ENCODE data around the gene HLA-A. TPM values are rescaled to one million over a fixed set of nuclear protein-coding genes. Genes with fewer than 3 reads are reported as not detected.

HLA-A gene
- total and polyA plus RNA-seq, 2 of the 13 experiments (the other 11 are each of a cell fraction or from before 2014, with no cell fraction given): 345 to 527 TPM

DNA sequence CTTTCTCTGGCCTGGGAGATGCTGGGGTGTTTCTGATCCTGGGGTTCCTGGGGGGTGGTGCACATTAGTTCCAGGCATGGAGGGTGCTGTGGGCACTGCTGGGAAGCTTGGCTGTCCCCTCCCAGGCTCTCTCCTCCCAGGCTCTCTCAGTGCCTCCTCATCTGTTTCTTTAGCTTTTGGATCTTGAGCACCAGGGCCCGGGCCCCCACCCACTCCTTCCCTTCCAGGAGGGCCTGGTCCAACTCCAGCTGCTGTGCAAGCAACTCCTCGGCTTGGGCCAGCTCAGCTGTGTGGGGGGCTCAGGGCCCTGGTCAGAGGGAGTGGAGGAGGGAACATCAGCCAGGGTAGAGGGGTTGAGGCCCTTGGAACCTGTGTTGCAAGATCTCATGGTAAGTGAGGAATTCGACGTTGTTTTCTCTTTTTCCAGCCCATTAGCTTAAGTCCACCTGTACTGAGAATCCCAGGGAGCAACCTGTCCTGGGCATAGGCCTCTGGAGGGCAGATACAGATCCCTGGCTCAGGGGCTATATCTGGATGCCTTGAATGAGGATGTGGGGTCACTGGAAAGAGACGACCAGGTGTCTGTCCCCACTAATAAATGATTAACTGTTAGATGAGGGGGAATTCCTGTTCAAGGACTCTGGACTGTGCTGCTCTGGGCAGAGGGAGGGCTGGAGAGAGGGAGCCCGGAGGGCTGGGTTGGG, 34.5 kb upstream of the HLA-A start (continued):
- TF ChIP-seq ZFP36 (IDR thresholded peaks at IDR 0.05; ENCODE audit: borderline replicate concordance, low read depth, low read length, partially characterized antibody) (no peak), RXRB (CRISPR knock-in tag; IDR thresholded peaks at IDR 0.05; ENCODE audit: borderline replicate concordance) (peak; percentile 44; the same call in 1 of the 2 replicates), SRF (IDR thresholded peaks at IDR 0.05; ENCODE audit: low read depth, low read length) (no peak), RBM22 (optimal IDR thresholded peaks at IDR 0.05; ENCODE audit: low read length) (no peak), ZNF101 (CRISPR knock-in tag; IDR thresholded peaks at IDR 0.05; ENCODE audit: borderline replicate concordance, low read depth) (no peak), NR2F6 (IDR thresholded peaks at IDR 0.05) (peak; percentile 57), NR2F6 (CRISPR knock-in tag; IDR thresholded peaks at IDR 0.05) (peak; percentile 48; the same call in 1 of the 2 replicates), CBFB (CRISPR knock-in tag; IDR thresholded peaks at IDR 0.05) (no peak), ZFX (CRISPR knock-in tag; IDR thresholded peaks at IDR 0.05; ENCODE audit: low read depth) (peak; percentile 54), NRL (CRISPR knock-in tag; IDR thresholded peaks at IDR 0.05; ENCODE audit: borderline replicate concordance) (0 out of 2 replicates have a peak, but pooled peaks have one; percentile 51), SNAI1 (CRISPR knock-in tag; IDR thresholded peaks at IDR 0.05; ENCODE audit: borderline replicate concordance) (no peak), ZMYM4 (CRISPR knock-in tag; IDR thresholded peaks at IDR 0.05) (peak; percentile 37; the same call in 1 of the 2 replicates), ZFY (CRISPR knock-in tag; IDR thresholded peaks at IDR 0.05) (peak; percentile 56; the same call in 1 of the 2 replicates), YY1 (IDR thresholded peaks at IDR 0.05; ENCODE audit: insufficient read depth, insufficient replicate concordance, low read depth, low read length) (no peak), LCORL (IDR thresholded peaks at IDR 0.05) (no peak), LCORL (CRISPR knock-in tag; IDR thresholded peaks at IDR 0.05) (peak; percentile 53; the same call in 1 of the 2 replicates), ZSCAN9 (CRISPR knock-in tag; IDR thresholded peaks at IDR 0.05; ENCODE audit: borderline replicate concordance) (no peak), NCOA5 (CRISPR knock-in tag; IDR thresholded peaks at IDR 0.05) (no peak)
- TF ChIP-seq, protein P1, sequence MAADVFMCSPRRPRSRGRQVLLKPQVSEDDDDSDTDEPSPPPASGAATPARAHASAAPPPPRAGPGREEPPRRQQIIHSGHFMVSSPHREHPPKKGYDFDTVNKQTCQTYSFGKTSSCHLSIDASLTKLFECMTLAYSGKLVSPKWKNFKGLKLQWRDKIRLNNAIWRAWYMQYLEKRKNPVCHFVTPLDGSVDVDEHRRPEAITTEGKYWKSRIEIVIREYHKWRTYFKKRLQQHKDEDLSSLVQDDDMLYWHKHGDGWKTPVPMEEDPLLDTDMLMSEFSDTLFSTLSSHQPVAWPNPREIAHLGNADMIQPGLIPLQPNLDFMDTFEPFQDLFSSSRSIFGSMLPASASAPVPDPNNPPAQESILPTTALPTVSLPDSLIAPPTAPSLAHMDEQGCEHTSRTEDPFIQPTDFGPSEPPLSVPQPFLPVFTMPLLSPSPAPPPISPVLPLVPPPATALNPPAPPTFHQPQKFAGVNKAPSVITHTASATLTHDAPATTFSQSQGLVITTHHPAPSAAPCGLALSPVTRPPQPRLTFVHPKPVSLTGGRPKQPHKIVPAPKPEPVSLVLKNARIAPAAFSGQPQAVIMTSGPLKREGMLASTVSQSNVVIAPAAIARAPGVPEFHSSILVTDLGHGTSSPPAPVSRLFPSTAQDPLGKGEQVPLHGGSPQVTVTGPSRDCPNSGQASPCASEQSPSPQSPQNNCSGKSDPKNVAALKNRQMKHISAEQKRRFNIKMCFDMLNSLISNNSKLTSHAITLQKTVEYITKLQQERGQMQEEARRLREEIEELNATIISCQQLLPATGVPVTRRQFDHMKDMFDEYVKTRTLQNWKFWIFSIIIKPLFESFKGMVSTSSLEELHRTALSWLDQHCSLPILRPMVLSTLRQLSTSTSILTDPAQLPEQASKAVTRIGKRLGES (CRISPR knock-in tag; IDR thresholded peaks at IDR 0.05; ENCODE audit: borderline replicate concordance): no peak
- TF ChIP-seq, protein P2, sequence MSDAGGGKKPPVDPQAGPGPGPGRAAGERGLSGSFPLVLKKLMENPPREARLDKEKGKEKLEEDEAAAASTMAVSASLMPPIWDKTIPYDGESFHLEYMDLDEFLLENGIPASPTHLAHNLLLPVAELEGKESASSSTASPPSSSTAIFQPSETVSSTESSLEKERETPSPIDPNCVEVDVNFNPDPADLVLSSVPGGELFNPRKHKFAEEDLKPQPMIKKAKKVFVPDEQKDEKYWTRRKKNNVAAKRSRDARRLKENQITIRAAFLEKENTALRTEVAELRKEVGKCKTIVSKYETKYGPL (CRISPR knock-in tag; IDR thresholded peaks at IDR 0.05): no peak
- TF ChIP-seq, protein P3, sequence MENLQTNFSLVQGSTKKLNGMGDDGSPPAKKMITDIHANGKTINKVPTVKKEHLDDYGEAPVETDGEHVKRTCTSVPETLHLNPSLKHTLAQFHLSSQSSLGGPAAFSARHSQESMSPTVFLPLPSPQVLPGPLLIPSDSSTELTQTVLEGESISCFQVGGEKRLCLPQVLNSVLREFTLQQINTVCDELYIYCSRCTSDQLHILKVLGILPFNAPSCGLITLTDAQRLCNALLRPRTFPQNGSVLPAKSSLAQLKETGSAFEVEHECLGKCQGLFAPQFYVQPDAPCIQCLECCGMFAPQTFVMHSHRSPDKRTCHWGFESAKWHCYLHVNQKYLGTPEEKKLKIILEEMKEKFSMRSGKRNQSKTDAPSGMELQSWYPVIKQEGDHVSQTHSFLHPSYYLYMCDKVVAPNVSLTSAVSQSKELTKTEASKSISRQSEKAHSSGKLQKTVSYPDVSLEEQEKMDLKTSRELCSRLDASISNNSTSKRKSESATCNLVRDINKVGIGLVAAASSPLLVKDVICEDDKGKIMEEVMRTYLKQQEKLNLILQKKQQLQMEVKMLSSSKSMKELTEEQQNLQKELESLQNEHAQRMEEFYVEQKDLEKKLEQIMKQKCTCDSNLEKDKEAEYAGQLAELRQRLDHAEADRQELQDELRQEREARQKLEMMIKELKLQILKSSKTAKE (CRISPR knock-in tag; IDR thresholded peaks at IDR 0.05; ENCODE audit: borderline replicate concordance): peak; percentile 32; the same call in 1 of the 2 replicates
- TF ChIP-seq, protein P4, sequence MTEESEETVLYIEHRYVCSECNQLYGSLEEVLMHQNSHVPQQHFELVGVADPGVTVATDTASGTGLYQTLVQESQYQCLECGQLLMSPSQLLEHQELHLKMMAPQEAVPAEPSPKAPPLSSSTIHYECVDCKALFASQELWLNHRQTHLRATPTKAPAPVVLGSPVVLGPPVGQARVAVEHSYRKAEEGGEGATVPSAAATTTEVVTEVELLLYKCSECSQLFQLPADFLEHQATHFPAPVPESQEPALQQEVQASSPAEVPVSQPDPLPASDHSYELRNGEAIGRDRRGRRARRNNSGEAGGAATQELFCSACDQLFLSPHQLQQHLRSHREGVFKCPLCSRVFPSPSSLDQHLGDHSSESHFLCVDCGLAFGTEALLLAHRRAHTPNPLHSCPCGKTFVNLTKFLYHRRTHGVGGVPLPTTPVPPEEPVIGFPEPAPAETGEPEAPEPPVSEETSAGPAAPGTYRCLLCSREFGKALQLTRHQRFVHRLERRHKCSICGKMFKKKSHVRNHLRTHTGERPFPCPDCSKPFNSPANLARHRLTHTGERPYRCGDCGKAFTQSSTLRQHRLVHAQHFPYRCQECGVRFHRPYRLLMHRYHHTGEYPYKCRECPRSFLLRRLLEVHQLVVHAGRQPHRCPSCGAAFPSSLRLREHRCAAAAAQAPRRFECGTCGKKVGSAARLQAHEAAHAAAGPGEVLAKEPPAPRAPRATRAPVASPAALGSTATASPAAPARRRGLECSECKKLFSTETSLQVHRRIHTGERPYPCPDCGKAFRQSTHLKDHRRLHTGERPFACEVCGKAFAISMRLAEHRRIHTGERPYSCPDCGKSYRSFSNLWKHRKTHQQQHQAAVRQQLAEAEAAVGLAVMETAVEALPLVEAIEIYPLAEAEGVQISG (CRISPR knock-in tag; IDR thresholded peaks at IDR 0.05): no peak

All from HepG2 (cell line).